DMS53 treated with DMSO at 0.1 percent for 48 hours (cell line): ENCODE data around the gene ARID5A.
"Not testable (repeated sequence)": the region's sequence is repeated elsewhere in the genome, so short reads cannot be mapped to it uniquely, and the experiment has no call there.

Experiments used
- DNase-seq: peaks from one replicate; lab custom pipeline; 2025; ENCODE audit not compliant: unreplicated experiment; lab: John Stamatoyannopoulos, UW

Gene ARID5A

DNA sequence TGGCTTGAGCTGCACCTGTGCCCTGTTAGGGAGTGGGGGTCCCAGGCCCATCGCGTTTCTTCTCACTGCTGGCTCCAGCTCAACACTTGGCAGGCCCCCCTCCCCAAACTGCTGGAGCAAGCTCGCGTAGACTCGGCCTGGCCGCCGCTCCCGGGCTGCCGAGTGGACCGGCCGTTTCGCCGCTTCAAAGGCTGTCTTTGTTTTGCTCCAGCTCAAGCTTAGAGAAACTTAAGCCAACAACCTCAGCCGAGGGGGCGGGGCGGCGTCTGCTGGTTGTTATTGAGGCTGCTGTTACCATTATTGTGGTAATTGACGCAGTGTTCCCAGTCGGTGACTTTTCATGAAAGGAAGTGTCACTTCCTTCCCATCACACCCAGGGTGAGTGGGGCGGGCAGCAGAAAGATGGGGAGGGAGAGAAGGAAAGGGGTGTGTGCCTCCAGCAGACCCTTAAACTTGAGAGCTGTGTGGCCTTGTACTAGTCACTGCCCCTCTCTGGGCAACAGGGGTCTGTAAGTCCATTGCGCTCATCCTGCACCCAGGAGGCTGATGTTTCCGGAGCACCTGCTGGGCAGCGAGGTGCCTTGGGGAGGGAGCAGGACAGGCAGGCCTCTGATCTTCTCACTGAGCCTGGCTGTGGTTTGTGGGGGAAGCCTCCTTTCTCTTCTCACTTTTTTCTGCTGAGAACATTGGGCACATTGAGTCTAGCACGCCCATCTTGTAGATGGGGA lies 2.1 kb downstream of the ARID5A start:
- DNase-seq, result no peak

DNA sequence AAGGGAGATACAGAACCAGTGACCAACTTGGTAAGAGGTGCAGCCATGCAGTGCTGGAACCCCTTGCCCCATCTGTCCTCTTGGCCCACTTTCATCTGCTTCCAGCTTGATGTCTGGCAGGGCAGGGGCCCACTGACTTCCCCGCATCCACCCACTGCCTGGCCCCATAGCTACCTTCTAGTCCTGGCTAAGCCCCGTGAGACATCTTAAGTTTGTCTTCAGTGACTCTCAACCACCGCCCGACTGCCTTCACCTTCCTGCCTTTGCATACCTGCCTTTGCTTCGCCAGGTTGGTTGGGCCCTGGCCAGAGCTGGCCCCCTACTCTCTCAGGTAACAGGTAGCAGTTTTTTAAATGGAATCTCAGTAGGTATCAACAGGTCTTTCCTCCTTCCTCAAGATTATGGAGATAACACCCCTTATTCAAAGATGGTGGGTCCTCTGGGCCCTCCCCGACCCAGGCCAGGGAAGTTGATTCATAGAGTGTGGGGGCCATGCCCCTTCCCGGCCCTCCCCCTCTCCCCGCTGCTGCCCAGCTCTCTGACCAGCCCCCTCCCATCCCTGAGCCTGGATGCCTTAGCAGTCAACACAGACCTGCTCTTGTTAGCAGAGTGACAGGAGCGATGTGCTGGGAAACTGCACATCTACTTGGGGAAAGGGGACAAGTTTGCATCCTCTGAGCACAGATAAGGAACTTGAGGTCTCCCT lies 2.8 kb downstream of the ARID5A start:
- no peak for DNase-seq

DNA sequence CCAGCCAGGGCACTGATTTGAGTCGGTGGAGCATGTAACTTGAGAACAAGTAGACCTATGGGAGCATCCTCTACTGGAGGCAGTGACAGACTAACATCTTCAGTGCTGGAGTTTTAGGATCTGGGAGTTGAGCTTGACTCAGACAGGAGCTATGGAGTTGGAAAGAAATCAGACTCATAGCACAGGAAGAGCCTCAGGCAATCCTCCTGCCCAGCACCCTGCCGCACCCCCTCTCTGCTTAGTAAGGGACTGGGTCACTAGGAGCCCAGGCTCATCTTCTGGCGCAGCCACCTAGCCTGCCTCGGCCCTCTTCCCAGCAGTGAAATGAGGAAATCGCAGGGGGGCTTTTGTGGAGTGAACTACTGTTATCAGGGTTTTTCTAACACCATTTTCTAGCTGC lies 3.6 kb downstream of the ARID5A start:
- DNase-seq, result no peak

DNA sequence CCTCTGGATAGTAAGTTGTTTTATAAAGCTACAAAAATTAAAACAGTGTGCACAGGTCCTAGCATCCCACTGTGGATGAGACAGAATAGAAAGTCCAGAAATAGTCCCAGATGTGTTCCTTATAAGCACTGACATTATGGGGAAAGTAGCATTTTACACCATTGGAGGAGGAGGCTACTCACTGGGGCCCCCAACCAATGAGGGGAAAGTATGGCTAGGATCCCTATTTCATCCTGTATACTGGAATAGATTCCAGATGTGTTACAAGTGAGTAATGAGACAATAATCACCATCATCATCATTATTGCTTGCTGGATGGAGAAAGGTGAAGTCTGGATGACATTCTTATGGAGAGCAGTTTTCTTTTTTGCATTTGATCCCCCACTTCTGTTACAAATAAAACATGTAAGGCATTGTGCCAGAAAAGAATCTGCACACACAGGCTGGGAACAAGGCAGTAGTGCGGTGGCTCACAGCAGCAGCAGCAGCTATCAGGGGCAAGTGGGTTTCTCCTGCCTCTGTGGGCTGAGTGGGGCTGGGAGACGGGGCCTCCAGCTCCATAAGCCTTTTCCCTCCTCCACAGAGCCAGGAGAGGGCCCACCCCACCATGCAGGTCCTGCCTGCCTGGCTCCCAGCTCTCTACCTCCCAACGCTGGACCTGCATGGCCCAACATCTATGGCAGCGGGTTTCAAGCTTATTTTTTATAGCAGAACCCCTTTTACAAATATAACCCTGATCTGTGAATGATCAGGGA lies 5.0 kb downstream of the ARID5A start:
- no peak for DNase-seq

DNA sequence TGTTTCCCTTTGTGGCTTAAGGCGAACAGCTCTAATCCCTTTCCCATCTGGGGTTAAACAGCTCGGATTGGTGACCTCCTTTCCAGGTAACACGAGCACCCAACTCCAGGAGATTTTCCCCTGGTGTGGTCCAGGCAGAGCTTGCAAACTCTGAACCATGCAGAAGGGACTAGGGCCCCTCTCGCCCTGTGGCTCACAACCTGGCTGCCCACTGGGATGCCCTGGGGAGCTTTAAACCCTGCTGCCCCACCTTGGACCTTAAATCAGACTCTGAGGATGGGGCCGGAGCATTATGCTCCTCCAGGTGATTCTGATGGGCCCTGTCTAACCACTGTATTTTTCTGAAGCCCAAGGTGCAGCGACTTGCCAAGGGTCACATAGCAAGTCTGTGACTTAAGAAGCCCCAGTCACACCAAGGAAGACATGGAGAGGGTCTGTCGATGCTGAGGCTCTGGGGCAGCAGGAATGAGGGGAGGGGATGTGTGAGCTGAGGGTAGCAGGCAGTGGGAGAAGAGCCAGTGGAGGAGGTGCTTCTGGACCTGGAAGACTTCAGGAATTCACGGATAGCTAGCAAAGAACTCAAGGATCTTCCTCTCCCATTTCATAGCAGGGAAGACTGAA lies 5.9 kb downstream of the ARID5A start:
- no peak for DNase-seq

DNA sequence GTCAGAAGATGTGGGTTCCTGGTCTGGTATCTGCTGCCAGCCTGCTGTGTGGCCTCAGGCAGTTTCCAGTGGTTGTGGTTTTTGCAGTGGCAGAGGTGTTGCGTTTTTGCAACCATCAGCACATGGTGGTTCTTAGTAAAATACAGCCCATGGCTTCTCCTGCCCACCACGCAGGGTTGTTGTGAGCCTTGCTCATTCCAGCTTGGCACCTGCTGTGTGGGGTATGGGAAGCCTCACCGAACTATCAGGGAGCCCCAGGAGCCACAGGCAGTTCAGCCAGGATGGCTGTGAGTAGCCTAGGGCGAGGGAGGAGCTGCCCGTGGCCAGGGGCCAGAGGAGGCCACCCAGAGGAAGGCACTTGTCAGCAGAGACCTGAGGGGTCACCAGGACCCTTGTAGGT lies 9.8 kb downstream of the ARID5A start:
- DNase-seq, result no peak

DNA sequence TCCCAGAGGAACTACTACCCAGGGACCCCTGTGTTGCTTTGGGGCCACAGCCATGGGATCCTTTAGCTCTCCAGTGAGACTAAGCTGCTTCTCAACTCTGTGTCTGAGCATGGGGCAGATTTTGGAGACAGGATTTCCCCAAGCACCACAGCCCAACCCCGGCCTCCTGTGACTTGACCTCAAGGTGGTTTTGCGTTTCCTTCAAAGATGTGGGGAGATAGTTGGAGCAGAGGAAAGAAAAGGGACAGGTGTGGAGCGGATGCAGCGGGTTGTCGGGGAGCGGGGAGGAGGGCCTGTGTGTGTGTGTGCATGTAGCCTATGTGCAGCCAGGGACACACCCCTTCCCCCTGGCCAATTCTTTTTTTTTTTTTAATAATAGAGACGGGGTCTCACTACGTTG lies 10.2 kb downstream of the ARID5A start:
- no peak for DNase-seq

DNA sequence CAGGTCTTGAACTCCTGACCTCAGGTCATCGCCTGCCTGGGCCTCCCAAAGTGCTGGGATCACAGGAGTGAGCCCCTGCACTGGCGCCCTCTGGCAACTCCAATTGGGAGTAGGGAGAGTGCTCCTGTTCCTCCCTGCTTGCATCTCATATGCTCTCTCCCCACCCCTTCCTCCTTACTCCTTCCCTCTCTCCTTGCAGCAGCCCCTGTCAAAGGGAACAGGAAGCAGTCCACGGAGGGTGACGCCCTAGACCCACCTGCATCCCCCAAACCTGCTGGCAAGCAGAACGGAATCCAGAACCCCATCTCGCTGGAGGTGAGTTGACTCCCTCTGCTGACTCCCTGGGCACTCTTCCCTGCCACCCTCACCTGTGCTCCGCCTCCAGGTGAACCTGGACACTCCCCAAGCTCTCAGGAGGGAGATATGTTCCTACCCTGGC lies 10.7 kb downstream of the ARID5A start:
- no peak for DNase-seq

DNA sequence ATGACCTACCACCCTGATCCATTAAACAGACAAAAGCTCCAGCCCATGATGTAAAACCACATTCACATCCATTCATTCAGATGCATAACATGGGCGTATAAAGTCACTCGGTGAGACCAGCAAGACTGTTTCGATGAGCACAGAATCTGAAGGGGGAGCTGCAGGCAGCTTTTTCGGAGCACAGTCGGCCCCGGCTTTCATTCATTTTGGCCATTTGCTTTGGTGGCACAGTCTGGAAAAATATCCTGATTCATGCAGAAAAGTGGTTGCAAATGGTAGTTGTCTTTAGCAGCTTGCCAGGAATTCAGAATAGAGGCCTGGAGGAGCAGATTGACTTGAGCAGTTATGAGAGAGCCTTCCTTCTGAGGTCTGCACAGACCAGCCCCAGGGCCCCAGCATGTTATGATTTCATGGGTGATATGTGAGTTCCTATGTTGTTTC lies 11.2 kb downstream of the ARID5A start:
- no peak for DNase-seq

DNA sequence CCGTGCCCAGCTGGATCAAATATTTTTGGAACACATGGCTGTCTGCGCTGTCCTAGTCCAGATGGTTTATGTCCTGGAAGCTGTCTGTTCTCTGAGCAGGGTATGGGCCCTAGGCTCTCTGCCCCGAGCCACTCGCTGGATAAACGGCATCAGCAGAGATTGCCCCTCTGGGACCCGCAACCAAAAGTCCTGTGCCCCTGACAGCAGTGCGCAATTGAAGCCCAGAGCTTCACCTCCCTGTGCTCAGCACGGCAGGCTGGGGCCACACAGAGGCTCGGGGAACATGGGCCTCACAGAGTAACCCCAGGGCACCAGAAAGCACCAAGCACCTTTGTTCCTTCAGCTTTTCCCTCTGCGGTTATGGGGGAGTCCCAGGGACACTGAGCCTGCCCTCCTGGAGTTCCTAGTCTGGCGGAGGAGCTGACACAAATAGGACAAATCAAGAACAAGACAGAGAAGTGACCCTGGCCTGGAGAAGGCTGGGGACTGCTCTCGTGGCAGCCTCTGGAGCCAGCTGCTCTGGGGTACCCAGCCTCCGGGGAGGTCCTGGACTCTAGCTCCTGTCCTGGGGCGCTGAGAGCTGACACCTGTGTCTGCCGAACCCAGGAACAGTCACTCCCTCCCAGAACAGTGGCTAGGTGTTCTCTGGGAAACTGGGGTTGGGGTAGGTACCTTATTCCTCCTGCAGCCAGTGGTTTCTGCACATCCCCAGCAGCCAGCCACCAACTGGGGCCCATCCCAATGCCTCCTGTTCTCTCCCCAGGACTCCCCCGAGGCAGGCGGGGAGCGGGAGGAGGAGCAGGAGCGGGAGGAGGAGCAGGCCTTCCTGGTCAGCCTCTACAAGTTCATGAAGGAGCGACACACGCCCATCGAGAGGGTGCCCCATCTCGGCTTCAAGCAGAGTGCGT lies 12.3 kb downstream of the ARID5A start:
- no peak for DNase-seq

DNA sequence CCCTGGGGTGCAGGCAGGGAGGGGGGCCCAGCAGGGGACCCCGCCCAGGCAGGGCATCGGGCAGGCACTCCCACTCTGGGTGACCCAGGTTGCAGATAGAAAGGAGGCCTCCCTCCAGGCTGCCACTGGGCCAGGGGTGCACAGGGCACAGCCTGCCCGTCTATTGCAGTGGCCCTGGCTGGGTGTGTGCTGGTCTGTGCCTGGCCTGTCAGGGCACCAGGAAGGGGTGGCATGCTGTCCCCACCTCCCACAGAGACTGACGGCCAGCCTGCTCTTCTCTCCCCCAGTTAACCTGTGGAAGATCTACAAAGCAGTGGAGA lies 12.9 kb downstream of the ARID5A start:
- DNase-seq, result no peak

DNA sequence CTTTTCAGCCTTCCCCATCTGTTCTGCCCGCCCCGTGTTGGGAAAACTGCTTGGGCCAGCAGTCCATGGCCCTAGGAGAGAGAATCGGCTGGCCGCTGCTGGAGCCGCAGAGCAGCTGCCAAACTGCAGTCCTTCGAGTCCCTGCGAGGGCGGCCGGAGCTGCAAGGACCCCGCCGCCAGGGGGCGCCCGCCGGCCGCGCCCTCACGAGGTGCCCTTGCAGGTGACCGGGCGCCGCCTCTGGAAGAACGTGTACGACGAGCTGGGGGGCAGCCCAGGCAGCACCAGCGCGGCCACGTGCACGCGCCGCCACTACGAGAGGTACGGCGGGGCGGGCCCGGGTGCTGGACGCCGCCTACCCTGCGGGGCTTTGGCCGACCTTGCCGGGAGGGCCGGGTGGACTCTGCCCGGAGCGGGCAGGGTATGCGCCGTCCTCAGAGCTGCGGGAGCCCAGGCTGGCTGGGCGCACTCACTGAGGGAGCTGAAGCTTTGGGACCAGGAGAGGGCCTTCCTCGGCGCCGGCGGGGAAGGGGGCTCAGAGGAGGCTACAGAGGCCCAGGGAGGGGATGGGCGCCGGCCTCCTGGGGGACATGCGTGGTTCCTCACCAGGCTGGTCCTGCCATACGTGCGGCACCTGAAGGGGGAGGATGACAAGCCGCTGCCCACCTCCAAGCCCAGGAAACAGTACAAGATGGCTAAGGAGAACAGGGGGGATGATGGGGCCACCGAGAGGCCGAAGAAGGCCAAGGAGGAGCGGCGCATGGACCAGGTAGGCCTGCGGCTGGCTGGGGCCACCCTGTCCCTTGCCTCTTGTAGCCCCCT lies 13.6 kb downstream of the ARID5A start:
- peak; percentile 91 for DNase-seq

DNA sequence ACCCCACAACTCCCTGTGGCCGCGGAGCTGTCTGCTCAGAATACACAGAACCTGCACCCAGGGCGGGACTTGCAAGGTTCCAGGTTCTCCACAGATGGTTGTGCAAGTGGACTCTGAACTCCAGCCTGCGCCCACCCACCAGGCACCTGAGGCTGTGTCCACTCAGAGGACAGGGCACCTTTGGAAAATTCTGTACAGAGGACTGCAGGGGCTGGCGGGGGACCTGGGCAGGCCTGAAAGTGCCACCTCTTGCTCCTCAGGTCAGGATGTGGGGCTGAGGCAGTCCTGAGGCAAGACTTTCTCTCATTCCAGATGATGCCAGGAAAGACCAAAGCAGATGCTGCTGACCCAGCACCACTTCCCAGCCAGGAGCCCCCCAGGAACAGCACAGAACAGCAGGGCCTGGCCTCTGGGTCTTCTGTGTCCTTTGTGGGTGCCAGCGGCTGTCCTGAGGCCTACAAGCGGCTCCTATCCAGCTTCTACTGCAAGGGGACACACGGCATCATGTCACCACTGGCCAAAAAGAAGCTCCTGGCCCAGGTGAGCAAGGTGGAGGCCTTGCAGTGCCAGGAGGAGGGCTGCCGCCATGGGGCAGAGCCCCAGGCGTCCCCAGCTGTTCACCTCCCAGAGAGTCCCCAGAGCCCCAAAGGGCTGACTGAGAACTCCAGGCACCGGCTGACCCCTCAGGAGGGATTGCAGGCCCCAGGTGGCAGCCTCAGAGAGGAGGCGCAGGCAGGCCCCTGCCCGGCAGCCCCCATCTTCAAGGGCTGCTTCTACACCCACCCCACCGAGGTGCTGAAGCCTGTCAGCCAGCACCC lies 14.4 kb downstream of the ARID5A start:
- DNase-seq, result no peak

DNA sequence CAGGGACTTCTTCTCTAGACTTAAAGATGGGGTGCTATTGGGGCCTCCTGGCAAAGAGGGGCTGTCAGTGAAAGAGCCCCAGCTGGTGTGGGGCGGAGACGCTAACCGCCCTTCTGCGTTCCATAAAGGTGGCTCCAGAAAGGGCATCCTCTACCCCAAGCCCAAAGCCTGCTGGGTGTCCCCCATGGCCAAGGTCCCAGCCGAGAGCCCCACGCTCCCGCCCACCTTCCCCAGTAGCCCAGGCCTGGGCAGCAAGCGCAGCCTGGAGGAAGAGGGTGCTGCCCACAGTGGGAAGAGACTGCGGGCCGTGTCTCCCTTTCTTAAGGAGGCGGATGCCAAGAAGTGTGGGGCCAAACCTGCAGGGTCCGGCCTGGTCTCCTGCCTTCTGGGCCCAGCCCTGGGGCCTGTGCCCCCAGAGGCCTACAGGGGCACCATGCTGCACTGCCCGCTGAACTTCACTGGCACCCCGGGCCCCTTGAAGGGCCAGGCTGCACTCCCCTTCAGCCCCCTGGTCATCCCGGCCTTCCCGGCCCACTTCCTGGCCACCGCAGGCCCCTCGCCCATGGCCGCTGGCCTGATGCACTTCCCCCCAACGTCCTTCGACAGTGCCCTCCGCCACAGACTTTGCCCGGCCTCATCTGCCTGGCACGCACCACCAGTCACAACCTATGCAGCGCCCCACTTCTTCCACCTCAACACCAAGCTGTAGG lies 15.2 kb downstream of the ARID5A start:
- no peak for DNase-seq

DNA sequence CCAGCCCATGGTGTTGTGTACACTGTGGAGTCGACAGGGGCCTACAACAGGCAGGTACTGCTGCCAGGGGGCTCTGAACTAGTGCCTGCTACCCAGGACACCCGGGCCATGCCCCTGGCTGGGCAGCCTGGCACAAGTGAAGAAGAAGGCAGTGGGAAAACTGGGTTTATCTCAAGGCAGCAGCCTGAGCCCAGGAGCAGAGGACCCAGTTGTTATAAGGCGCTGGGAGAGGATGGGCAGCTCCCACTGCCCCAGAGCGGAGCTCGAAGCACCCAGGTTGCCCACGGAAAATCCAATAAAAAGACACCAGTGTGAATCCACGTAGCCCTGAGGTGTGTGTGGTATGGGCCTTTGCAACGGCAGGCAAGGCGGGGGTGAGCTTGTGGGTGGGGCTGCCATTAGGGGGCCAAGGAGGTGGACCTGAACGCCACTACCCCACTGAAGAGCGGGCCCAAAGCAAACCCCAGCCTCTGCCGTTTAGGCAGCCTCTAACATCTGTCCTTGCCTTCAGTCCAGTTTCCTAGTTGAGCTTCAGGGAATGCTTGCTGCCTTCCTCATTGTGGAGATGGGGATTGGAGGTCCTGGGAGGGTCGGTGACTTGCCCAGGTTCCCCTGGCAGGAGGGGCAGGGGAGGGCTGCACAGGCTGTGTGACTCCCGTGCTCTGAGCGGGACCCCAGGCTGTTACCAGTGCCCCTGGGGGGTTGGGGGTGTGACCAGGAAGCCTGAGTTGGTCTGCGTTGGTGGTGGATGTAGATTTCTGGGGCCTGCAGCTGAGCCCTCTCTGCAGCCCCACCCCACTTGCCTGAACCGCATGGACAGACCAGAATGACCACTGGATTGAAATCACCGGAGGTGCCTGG lies 16.0 kb downstream of the ARID5A start:
- no peak for DNase-seq

DNA sequence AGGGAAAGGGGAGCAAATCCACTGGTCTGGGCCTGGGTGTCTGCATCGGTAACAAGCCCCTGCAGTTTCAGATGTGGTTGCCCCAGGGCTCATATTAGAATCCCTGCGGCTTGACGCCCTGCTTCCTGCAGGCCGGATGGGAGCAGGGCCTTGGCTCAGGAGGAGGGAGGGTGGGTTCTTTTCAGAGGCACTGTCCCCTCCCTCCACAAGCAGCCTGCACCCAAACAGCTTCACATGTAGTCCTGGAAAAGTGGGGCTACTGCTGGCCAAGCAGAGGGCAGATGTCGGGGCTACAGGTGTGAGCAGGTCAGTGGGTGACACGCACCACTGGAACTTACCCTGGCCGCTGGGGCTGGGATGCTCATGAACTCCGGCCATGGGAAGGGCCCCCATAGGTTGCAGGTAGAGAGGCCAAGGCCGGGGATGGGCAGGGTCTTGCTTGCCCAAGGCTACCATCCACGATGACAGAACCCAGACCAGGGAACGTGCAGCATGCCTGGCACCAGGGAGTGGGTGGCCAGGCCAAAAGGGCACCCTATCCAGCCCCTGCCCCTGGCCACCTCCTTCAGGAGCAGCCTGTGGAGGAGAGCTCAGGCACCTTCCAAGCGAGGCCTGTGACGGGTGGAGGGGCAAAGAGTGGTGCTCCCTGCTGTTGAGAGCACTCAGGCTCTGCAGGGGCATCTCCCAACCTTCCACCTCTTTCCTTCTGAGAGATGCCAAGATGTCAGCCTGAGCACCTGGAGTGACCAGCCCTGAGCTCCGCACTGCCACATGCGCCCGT lies 16.8 kb downstream of the ARID5A start:
- DNase-seq, result no peak

DNA sequence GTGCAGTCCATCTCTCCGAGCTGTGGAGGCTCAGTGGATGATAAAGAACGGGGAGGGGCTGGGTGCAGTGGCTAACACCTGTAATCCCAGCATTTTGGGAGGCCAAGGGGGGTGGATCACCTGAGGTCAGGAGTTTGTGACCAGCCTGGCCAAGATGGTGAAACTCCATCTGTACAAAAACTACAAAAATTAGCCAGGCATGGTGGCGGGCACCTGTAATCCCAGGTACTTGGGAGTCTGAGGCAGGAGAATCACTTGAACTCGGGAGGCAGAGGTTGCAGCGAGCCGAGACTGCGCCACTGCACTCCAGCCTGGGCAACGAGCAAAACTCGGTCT lies 17.4 kb downstream of the ARID5A start:
- DNase-seq, result not testable (repeated sequence)
